K562 (cell line): ENCODE results near the gene CCT5. TPM values are rescaled to one million over a fixed set of nuclear protein-coding genes. Genes with fewer than 3 reads are reported as not detected.

Source experiments
- ATF2 ChIP-seq: sonication (generic); formaldehyde crosslinking; IDR thresholded peaks from 2 replicates; pipeline ENCODE4 v1.8.1; 2022; ENCODE audit warnings: missing genetic modification reagents
- BACH1 ChIP-seq: fragments of 200-800 bp; sonication (Bioruptor generic); IDR thresholded peaks from 2 replicates; pipeline ENCODE4 v1.6.1; 2016; ENCODE audit warnings: missing genetic modification characterization, missing compliant biosample characterization
- DEAF1 ChIP-seq: fragments of 450-650 bp; formaldehyde crosslinking; IDR thresholded peaks from 2 replicates; pipeline ENCODE4 v1.4.0; 2020; ENCODE audit warnings: mild to moderate bottlenecking, moderate library complexity
- MYC ChIP-seq, 2 experiments: fragments of 250-450 bp in 1 of 2; sonication (Bioruptor Pico) in 1 of 2; IDR thresholded peaks; 2 replicates each; pipeline versions ENCODE4 v1.5.1 to v1.6.1; 2012 to 2021; ENCODE audit warnings: low read depth in 2 of 2, borderline replicate concordance in 1 of 2, improper control_type of control experiment in 1 of 2, low read length in 1 of 2, mild to moderate bottlenecking in 1 of 2, moderate library complexity in 1 of 2
- MYNN ChIP-seq, 2 experiments: sonication (generic); formaldehyde crosslinking in 1 of 2; IDR thresholded peaks; 2 replicates each; pipeline versions ENCODE4 v1.5.0 to v1.6.1; 2016 to 2020; ENCODE audit warnings: antibody characterized with exemption in 1 of 2, missing genetic modification reagents in 1 of 2
- NBN ChIP-seq: fragments of 450-650 bp; IDR thresholded peaks from 2 replicates; pipeline ENCODE4 v1.6.1; 2016; ENCODE audit warnings: low read depth, mild to moderate bottlenecking
- NFXL1 ChIP-seq: fragments of 450-650 bp; formaldehyde crosslinking; IDR thresholded peaks from 2 replicates; pipeline ENCODE4 v1.4.0; 2021; ENCODE audit warnings: mild to moderate bottlenecking
- SMAD1 ChIP-seq: fragments of 150-350 bp; IDR thresholded peaks from 2 replicates; pipeline ENCODE4 v1.6.1; 2014; ENCODE audit warnings: low read length, low read depth; ENCODE audit not compliant: partially characterized antibody
- SREBF1 ChIP-seq: fragments of 150-350 bp; IDR thresholded peaks from 2 replicates; pipeline ENCODE4 v1.6.1; 2014; ENCODE audit warnings: antibody characterized with exemption, low read depth, low read length, borderline replicate concordance
- THRA ChIP-seq: fragments of 450-650 bp; IDR thresholded peaks from 2 replicates; pipeline ENCODE4 v1.6.1; 2017; ENCODE audit warnings: mild to moderate bottlenecking, moderate library complexity
- XRCC3 ChIP-seq: fragments of 450-650 bp; IDR thresholded peaks from 2 replicates; pipeline ENCODE4 v1.6.1; 2017; ENCODE audit warnings: mild to moderate bottlenecking, moderate library complexity
- ZBTB34 ChIP-seq: fragments of 250-450 bp; sonication (Bioruptor Pico); IDR thresholded peaks from 2 replicates; pipeline ENCODE4 v1.8.0; 2021; ENCODE audit warnings: mild to moderate bottlenecking, moderate library complexity
- ZBTB5 ChIP-seq: fragments of 450-650 bp; IDR thresholded peaks from 2 replicates; pipeline ENCODE4 v1.6.1; 2017; ENCODE audit warnings: antibody characterized with exemption
- ZBTB8A ChIP-seq: fragments of 450-650 bp; IDR thresholded peaks from 2 replicates; pipeline ENCODE4 v1.6.1; 2018; ENCODE audit warnings: mild to moderate bottlenecking, moderate library complexity; ENCODE audit not compliant: partially characterized antibody
- ZEB2 ChIP-seq: fragments of 450-650 bp; IDR thresholded peaks from 2 replicates; pipeline ENCODE4 v1.6.1; 2016
- ZNF639 ChIP-seq, 2 experiments: fragments of 200-800 bp in 1 of 2; sonication (Bioruptor generic) in 1 of 2; sonication (generic) in 1 of 2; formaldehyde crosslinking in 1 of 2; IDR thresholded peaks in 1 of 2; conservative IDR thresholded peaks in 1 of 2; 2 replicates each; pipeline versions ENCODE4 v1.5.0 to v1.6.1; 2016 to 2020; ENCODE audit warnings: missing compliant biosample characterization in 1 of 2, missing genetic modification characterization in 1 of 2, missing genetic modification reagents in 1 of 2
- ZNF79 ChIP-seq: fragments of 250-450 bp; sonication (Bioruptor Pico); IDR thresholded peaks from 2 replicates; pipeline ENCODE4 v1.4.0; 2020; ENCODE audit warnings: low read depth, mild to moderate bottlenecking, moderate library complexity
- polyA plus RNA-seq, 8 experiments: library from polyadenylated mRNA; depleted of rRNA in 4 of 8; stranded (reverse) in 5 of 8; unstranded in 3 of 8; fragments of >200 nt; fragmentation: Nextera tagmentation in 2 of 8; fragmentation: Illumina TruSeq in 1 of 8; extraction: Ambion mirVana in 2 of 8; extraction: Trizol in 1 of 8; gene quantifications; 2 replicates each; pipeline versions ENCODE4 v1.2.1 to v1.2.3, GENCODE V29; 2011 to 2014; ENCODE audit warnings: inconsistent platforms in 1 of 8, missing spikeins in 1 of 8
- total RNA-seq, 7 experiments: library from RNA; depleted of rRNA in 6 of 7; stranded (reverse); fragments of >200 nt in 6 of 7; fragmentation: Illumina TruSeq in 2 of 7; extraction: Trizol in 2 of 7; gene quantifications; 2 replicates each; pipeline versions ENCODE4 v1.2.1 to v1.2.3, GENCODE V29; 2011 to 2021; ENCODE audit warnings: low replicate concordance in 1 of 7

Gene CCT5
- total and polyA plus RNA-seq, 9 of the 15 experiments (the other 6 are each of a cell fraction or from before 2014, with no cell fraction given) = 782 to 1,606 (median 1,153) TPM

GRCh38 chr5:10310066-10310779, 60.1 kb downstream of the CCT5 start (continued):
- TF ChIP-seq ZBTB5 (no peak), ZEB2 (0 out of 2 replicates have a peak, but pooled peaks have one; percentile 17), NFXL1 (CRISPR knock-in tag) (no peak), NBN (no peak), SREBF1 (no peak), ATF2 (CRISPR knock-in tag) (no peak), DEAF1 (CRISPR knock-in tag) (no peak), ZBTB34 (no peak), ZNF639 (CRISPR knock-in tag; conservative IDR thresholded peaks at IDR 0.05 in 1 of 2, IDR thresholded peaks at IDR 0.05 in 1 of 2) (no peak), THRA (no peak), MYC (IDR thresholded peaks at IDR 0.05; ENCODE audit: low read depth, low read length) (0 out of 2 replicates have a peak, but pooled peaks have one; percentile 23), MYC (CRISPR knock-in tag; IDR thresholded peaks at IDR 0.05; ENCODE audit: borderline replicate concordance, low read depth) (0 out of 2 replicates have a peak, but pooled peaks have one; percentile 19), SMAD1 (no peak), BACH1 (tag) (peak; percentile 78), MYNN (IDR thresholded peaks at IDR 0.05) (no peak), MYNN (CRISPR knock-in tag; IDR thresholded peaks at IDR 0.05) (no peak), ZBTB8A (no peak), XRCC3 (no peak), ZNF79 (CRISPR knock-in tag) (no peak)
